ENCODE results near the gene CMTM5.
A peak's percentile ranks its signal among the peaks of the same experiment; 100 is the strongest.
"Not testable (repeated sequence)": the region's sequence is repeated elsewhere in the genome, so short reads cannot be mapped to it uniquely, and the experiment has no call there.

Gene CMTM5

GRCh38 chr14:23379366-23380196 is 2.7 kb downstream of the CMTM5 start:
- DNase-seq: peak; percentile 62 to 71

DNA sequence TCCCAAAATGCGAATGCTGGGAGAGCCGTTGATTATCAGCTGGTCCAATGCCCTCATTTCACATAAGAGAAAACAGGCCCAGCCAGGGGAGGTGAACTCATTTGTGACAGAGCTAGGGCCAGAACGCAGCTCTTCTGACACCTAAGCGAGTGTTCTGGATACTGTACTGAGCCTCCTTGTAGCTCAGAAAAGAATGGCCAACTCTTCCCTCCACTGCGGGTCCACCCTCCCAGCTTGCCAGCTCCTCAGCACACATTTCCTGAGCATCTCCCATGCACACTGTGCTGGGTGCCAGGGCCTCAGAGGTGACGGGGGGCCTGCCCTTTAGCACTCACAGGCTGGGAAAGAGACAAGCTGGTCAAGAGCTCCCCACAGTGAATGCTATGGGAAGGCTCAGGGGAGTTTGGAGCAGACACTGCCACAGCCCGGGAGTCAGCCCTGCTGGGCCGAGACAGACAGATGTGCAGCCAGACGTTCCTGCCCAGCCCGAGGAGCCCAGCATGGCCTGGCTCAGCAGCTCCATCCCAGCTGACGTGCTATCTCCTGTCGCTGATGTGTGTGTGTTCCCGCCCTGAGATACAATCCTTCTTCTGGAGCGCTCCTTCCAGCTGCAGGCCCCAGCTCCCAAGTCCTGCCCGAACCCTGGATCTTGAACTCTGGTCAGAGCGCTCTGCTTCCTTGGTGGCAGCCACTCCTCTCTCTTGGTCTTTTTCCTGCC is 3.5 kb downstream of the CMTM5 start:
- DNase-seq: no peak

- DNase-seq: no peak
Measured at GRCh38 chr14:23380976-23381375, 4.1 kb downstream of the CMTM5 start.

GRCh38 chr14:23381871-23382270 is 5.0 kb downstream of the CMTM5 start:
- no peak for DNase-seq

DNA sequence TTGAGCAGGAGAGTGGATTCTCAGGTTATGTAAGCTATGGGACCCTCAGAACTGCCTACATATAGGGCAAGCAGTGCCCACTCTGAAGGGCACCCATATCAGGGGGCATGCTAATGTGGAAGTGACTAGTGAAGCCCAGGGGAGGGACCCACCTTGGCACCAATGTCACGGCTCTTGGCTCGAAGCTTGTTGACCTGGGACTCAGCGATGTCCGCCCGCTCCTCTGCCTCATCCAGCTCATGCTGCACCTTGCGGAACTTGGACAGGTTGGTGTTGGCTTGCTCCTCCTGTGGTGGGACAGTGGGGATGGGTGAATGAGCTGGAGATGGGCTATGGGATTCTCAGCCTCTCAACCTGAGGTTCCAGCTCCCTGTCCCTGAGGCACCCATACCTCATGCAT is 5.4 kb downstream of the CMTM5 start:
- DNase-seq: no peak

DNA sequence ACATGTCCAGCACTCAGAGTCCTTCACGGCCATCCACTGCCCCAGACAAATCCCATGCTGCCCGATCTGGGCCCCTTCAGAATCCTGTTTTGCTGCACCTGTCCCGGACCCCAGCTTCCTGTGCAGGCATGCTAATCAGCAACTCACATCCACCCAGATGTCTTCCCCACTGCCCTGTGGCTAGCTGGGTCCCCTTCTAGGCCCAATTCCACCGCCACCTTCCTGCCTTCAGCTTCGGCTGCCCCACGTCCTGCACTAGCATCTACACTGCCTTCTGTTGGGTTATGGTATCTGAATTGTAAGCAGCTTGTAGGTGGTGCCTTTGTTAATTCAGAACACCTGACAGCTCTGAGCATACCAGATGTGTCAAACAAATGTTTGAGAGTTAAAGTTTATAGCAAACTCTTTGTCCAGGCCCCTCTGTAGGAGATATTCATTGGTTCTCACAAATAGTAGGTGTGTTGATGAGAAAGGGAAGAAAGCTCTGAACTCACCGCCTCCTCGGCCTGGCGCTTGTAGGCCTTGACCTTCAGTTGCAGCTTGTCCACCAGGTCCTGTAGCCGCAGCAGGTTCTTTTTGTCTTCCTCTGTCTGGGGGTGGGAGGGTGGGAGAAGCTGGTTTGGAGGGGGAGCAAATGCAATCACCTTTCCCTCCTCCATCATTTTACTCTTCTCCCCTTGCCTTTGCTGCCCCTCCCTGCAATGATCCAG is 6.0 kb downstream of the CMTM5 start:
- DNase-seq: no peak

GRCh38 chr14:23384364-23385080 is 7.7 kb downstream of the CMTM5 start:
- no peak for DNase-seq

- no peak for DNase-seq
Measured at GRCh38 chr14:23385244-23385641, 8.4 kb downstream of the CMTM5 start.

GRCh38 chr14:23385642-23386265 is 8.9 kb downstream of the CMTM5 start:
- DNase-seq: no peak

DNA sequence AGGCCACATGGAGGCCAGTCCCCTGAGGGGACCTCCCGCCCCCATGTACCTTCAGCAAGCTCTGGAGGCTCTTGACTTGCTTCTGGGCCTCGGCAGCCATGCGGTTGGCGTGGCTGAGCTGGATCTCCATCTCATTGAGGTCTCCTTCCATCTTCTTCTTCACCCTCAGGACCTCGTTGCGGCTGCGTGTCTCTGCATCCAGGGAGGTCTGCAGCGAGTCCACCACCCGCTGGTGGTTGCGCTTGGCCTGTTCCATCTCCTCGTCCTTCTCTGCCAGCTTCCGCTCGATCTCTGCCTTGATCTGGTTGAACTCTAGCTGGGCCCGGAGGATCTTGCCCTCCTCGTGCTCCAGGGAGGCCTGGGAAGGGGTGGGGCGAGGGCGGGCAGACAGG is 9.4 kb downstream of the CMTM5 start:
- DNase-seq: not testable (repeated sequence)

DNA sequence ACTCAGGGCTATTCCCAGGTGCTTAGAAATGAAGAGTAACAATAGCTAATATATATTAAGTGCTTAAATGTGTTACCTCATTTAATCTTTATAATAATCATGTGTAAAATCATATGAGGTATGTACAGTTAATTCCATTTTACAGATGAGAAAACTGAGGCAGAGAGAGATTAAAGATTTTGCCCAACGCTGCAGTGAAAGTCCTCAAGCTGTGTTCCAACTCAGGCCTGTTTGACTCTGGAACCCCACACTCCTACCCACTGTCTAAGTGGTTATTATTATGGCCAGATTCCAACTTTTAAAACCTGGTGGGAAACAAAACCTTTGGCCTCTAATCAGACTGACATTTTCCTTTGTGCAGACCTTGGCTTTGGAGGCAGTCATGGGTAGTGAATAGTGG is 10.2 kb downstream of the CMTM5 start:
- no peak for DNase-seq

DNA sequence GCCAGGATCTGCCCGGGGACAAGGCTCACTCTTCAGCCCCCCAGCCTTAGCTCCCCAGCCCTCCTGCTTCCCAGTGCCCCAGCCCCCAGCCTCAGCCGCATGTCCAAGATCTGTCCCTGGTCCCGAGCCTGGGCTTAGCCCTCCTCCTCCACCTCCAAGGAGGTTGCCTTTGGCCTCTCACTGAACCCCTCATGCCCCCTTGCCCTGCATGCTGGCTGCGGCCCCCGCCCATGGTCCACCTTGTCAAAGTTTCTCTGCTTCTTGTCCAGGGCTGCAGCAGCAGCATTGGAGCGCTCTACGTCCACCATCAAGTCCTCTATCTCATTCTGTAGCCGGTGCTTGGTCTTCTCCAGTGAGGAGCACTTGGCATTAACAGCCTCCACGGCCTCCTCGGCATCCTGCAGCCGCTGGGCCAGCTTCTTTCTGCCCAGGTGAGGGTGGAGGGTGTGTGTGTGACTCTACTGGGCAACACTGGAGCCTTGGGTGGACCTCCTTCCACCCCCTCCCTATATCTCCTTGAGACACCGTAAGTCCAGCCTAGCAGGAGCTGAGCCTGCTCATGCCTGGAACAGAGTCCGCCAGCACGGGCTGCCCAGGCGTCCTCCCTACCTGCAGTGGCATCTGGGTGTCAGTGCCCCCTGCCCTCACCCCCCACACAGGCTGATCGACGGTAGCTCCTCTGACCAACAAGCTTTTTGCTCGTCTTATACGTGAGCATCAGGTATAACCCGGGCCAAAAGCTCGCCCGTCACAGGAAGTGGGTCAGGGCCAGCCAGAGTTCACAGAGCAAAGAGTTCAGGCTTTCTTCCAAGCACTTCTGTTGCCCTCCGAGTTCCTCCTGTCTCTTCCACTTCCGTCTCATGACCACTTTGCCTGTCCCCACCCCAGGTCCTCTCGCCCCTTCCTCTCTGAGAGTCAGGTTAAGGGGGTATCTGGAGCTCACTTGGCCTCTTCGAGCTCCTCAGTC is 11.4 kb downstream of the CMTM5 start:
- no peak for DNase-seq

DNA sequence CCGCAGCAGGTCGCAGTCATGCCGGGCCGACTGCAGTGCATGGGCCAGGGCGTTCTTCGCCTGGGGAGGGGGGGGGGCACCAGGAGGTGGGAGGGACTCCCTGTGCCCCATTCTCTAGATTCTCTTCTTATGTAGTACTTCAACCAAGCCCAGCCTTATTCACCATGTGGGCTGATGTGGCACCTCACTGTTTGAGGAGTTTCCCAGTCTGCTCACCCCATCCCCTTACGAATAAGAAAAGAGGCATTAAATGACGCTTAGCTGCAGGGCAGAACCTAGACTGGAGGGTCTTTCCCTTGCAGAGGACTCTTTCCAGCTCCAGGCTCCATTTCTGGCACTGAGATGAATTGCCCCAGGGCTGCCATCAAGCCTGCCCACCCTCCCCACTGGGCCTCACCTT is 12.2 kb downstream of the CMTM5 start:
- DNase-seq: no peak

DNA sequence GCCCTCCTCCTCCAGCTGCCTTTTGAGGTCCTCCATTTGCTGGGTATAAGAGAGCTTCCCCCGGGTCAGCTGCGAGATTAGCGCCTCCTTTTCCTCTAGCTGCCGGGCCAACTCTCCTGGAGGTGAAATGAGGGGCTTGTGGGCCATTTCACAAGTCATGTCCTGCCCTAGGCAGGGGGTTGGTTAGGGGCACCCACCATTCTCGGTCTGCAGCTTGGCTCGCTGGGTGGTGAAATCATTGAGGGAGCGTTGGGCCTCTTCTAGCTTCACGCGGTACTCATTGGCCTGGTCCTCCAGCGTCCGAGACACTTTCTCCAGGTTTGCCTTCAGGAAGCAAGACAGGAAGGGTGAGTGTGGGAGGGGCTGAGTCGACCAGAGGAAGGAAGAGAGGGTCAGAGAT is 12.6 kb downstream of the CMTM5 start:
- no peak for DNase-seq

DNA sequence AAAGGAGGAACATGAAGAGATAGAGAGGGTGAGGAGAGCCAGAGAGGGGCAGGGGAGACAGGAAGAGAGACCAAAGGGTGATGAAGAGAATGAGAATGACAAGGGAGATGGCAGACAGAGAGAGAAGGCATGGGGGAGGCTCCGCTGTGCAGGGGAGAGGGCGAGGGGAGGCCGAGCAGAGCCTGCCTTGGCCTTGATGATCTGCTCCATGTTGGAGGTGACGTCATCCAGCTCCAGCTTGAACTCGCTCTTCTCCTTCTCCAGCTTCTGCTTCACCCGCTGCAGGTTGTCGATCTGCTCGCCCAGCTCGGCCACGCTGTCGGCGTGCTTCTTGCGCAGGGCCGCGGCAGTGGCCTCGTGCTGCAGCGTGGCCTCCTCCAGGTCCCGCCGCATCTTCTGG is 13.0 kb downstream of the CMTM5 start:
- not testable (repeated sequence) for DNase-seq

DNA sequence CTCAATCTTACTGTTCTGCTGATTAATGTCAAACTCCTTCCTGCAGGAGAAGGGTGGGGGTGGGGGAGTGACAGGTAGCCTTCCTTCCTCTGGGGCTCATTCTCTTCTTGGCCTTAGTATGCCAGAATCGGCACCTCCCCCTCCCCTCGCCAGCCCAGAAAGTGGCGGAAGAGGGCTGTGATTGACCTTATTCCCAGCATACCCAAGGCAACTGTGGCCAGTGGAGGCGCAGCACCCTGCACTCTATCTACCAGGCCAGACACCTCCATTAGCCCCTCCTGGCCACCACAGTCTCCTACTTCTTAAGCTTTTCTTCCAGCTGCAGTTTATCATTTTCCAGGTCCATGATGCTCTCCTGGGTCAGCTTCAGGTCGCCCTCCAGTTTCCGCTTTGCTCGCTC is 15.8 kb downstream of the CMTM5 start:
- no peak for DNase-seq

DNA sequence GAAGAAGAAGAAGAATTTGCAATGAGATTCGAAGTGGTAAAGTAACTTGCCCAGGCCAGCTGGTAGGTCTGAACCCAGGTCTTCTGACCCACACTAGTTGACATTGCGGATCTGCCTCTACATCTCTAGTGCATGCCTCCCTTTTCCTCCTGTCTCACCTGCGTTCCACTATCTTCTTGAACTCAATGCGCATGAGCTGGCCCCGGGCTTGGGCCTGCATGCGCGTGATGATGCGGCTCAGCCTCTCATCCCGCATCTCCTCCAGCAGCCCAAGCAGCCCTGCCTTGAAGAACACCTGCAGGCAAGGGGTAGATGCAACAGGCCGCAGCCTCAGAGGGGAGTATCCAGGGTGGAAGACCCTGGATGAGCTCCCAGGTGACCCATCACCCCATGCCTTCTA is 19.3 kb downstream of the CMTM5 start:
- DNase-seq: no peak

DNA sequence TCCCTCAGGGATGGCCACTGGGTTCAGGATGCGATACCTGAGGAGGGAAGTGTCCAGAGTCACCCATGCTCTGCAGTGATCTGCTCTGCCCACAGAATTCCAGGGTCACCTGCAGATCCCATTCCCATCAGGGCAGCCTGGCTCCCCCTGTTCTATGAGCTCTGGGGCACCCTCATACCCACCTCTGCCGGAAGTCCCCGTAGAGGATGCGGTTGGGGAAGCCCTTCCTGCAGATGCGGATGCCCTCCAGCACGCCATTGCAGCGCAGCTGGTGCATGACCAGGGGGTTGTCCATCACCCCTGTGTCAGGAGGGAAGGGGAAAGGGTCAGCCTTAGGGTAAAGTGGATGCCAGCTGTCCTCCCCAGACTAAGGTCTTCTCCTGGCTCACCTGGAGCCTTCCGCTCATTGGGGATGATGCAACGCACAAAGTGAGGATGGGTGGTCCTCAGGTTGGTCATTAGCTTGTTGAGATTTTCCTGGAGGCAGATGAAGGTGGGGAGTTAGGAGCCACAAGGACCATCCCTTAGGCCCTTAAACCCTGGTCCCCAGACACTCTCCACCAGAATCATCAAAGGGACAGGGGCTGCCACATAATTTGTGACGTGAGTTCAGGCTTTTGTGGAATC is 20.0 kb downstream of the CMTM5 start:
- DNase-seq: no peak

GRCh38 chr14:23398348-23398747 is 21.5 kb downstream of the CMTM5 start:
- no peak for DNase-seq

DNA sequence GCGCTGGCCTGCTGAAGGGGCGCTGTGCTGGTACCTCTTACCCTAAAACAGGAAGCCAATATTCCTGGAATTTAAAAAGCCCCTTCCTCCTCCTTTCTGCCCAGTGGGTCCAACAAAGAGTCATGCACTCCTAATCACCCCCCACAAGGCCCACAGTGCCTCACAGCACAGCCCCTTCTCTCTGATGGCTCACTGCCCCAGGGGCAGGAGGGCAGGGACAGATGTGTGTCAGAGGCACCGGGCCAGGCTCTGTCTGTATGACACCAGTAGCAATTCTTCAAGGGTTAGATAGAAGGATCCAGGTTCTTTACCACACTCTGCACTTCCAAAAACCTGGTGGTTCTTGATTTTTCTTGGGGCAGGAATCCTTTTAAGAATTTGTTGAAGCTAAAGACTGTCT is 22.3 kb downstream of the CMTM5 start:
- no peak for DNase-seq

- DNase-seq: no peak
Measured at GRCh38 chr14:23399591-23399990, 22.7 kb downstream of the CMTM5 start.
